ENCODE results near the gene RASGRF2.
"Not testable (repeated sequence)": the region's sequence is repeated elsewhere in the genome, so short reads cannot be mapped to it uniquely, and the experiment has no call there.

Gene RASGRF2

GRCh38 chr5:81077105-81077504, 116.9 kb downstream of the RASGRF2 start:
- no peak for DNase-seq

- no peak for DNase-seq
Measured at GRCh38 chr5:81078930-81079329, 118.8 kb downstream of the RASGRF2 start.

GRCh38 chr5:81080809-81081460, 120.8 kb downstream of the RASGRF2 start:
- no peak for DNase-seq

GRCh38 chr5:81081461-81081835, 121.3 kb downstream of the RASGRF2 start:
- no peak for DNase-seq

GRCh38 chr5:81086881-81087281, 126.7 kb downstream of the RASGRF2 start:
- no peak for DNase-seq

- no peak for DNase-seq
Measured at GRCh38 chr5:81091199-81091598, 131.0 kb downstream of the RASGRF2 start.

GRCh38 chr5:81093536-81094196, 133.5 kb downstream of the RASGRF2 start:
- no peak for DNase-seq

- no peak for DNase-seq
Measured at GRCh38 chr5:81095835-81096234, 135.7 kb downstream of the RASGRF2 start.

- DNase-seq = no peak
Measured at GRCh38 chr5:81097713-81098112, 137.6 kb downstream of the RASGRF2 start.

GRCh38 chr5:81105261-81105877, 145.2 kb downstream of the RASGRF2 start:
- no peak for DNase-seq

- DNase-seq = no peak
Measured at GRCh38 chr5:81115261-81115660, 155.1 kb downstream of the RASGRF2 start.

GRCh38 chr5:81117566-81117965, 157.4 kb downstream of the RASGRF2 start:
- DNase-seq = no peak

- no peak for DNase-seq
Measured at GRCh38 chr5:81121273-81121672, 161.1 kb downstream of the RASGRF2 start.

- DNase-seq = no peak
Measured at GRCh38 chr5:81121836-81122630, 161.9 kb downstream of the RASGRF2 start.

- not testable (repeated sequence) for DNase-seq
Measured at GRCh38 chr5:81124689-81125088, 164.5 kb downstream of the RASGRF2 start.

GRCh38 chr5:81125959-81126358, 165.8 kb downstream of the RASGRF2 start:
- no peak for DNase-seq

GRCh38 chr5:81128416-81128815, 168.3 kb downstream of the RASGRF2 start:
- no peak for DNase-seq

- DNase-seq = no peak
Measured at GRCh38 chr5:81132381-81132780, 172.2 kb downstream of the RASGRF2 start.

GRCh38 chr5:81134066-81134465, 173.9 kb downstream of the RASGRF2 start:
- no peak for DNase-seq

- DNase-seq = no peak
Measured at GRCh38 chr5:81134566-81134965, 174.4 kb downstream of the RASGRF2 start.

GRCh38 chr5:81136557-81136956, 176.4 kb downstream of the RASGRF2 start:
- no peak for DNase-seq

- DNase-seq = no peak
Measured at GRCh38 chr5:81137833-81138232, 177.7 kb downstream of the RASGRF2 start.

- DNase-seq = no peak
Measured at GRCh38 chr5:81140441-81140840, 180.3 kb downstream of the RASGRF2 start.

GRCh38 chr5:81140943-81141342, 180.8 kb downstream of the RASGRF2 start:
- DNase-seq = no peak
